HCT116 (cell line): ENCODE measurements around the gene SHISAL1. TPM values are rescaled to one million over a fixed set of nuclear protein-coding genes. Genes with fewer than 3 reads are reported as not detected.

Source experiments
- ATAC-seq: fragments of 200-7000 bp; cut with Tn5 transposase; 2 replicates; pipeline ENCODE4 v1.9.1; 2020; ENCODE audit warnings: mild to moderate bottlenecking, moderate library complexity
- BruUV-seq: library from RNA; stranded (reverse); fragments of 400-500 nt; replicated peaks from 2 replicates; lab custom pipeline; 2021; lab: Mats Ljungman, UMichigan
- CTCF ChIA-PET: fragments of 300-600 bp; sonication (Branson Sonifier 250); formaldehyde crosslinking; loops from one replicate; lab custom pipeline; 2021; ENCODE audit warnings: antibody characterized with exemption; lab: Charles Lee
- POLR2A ChIA-PET: fragments of 300-600, 350-600 bp; sonication (Branson Sonifier 250); formaldehyde crosslinking; loops from one replicate; lab custom pipeline; 2021; ENCODE audit warnings: antibody characterized with exemption; lab: Charles Lee
- RAD21 ChIA-PET, 2 experiments: fragments of 300-600 bp; sonication (Branson Sonifier 250); formaldehyde crosslinking; loops; one replicate each; lab custom pipeline; 2023; ENCODE audit warnings: low total read pairs in 2 of 2; ENCODE audit not compliant: uncharacterized antibody in 2 of 2, unreplicated experiment in 2 of 2, low non-redundant PET in 1 of 2; lab: Charles Lee
- DNase-seq: peaks from one replicate; pipeline ENCODE4 v3.0.0-alpha.2; 2010; ENCODE audit warnings: low read depth, low spot score
- H2AFZ ChIP-seq: fragments of 200-600 bp; shearing (Covaris generic), sonication (generic); 2 replicates; pipeline ENCODE4 v1.6.1; 2017; ENCODE audit warnings: low read depth, mixed run types, mixed read lengths, antibody characterized with exemption, low read length; ENCODE audit not compliant: poor library complexity, severe bottlenecking
- H3K27ac ChIP-seq: 2 replicates; pipeline ENCODE4 v1.5.1; 2012; ENCODE audit warnings: low read depth, low read length
- H3K27me3 ChIP-seq: fragments of 200-600 bp; sonication (generic); 2 replicates; pipeline ENCODE4 v1.6.1; 2016; ENCODE audit warnings: mixed run types, low read length, mixed read lengths; ENCODE audit not compliant: insufficient read depth
- H3K36me3 ChIP-seq, 2 experiments: fragments of 200-500 bp in 1 of 2; fragments of 200-600 bp in 1 of 2; sonication (Bioruptor generic) in 1 of 2; sonication (generic) in 1 of 2; 2 replicates each; pipeline versions ENCODE4 v1.5.1 to v1.6.1; 2014 to 2016; ENCODE audit warnings: low read length in 2 of 2, inconsistent platforms in 1 of 2, mixed read lengths in 1 of 2, mixed run types in 1 of 2; ENCODE audit not compliant: insufficient read depth in 2 of 2, control insufficient read depth in 1 of 2
- H3K4me1 ChIP-seq, 2 experiments: fragments of 200-600 bp in 1 of 2; sonication (generic) in 1 of 2; 2 replicates each; pipeline versions ENCODE4 v1.5.1 to v1.6.1; 2012 to 2017; ENCODE audit warnings: low read length in 2 of 2, inconsistent platforms in 1 of 2, mild to moderate bottlenecking in 1 of 2, mixed read lengths in 1 of 2, mixed run types in 1 of 2, moderate library complexity in 1 of 2; ENCODE audit not compliant: insufficient read depth in 2 of 2, control insufficient read depth in 1 of 2
- H3K4me2 ChIP-seq: fragments of 200-600 bp; sonication (generic); 2 replicates; pipeline ENCODE4 v1.6.1; 2017; ENCODE audit warnings: mixed run types, low read length, mixed read lengths
- H3K4me3 ChIP-seq, 2 experiments: fragments of 200-600 bp in 1 of 2; sonication (generic) in 1 of 2; replicated peaks in 1 of 2; 2 replicates each; pipeline ENCODE4 v1.5.1; 2011 to 2016; ENCODE audit warnings: low read length in 2 of 2, control low read depth in 1 of 2, low read depth in 1 of 2, mild to moderate bottlenecking in 1 of 2, mixed read lengths in 1 of 2, mixed run types in 1 of 2
- H3K79me2 ChIP-seq: fragments of 200-600 bp; sonication (generic); 2 replicates; pipeline ENCODE4 v1.6.1; 2017; ENCODE audit warnings: mild to moderate bottlenecking, mixed run types, low read length, moderate library complexity, mixed read lengths; ENCODE audit not compliant: insufficient read depth
- H3K9ac ChIP-seq: fragments of 200-600 bp; sonication (generic); 2 replicates; pipeline ENCODE4 v1.6.1; 2016; ENCODE audit warnings: low read length, mixed read lengths
- H3K9me2 ChIP-seq: fragments of 200-600 bp; sonication (generic), shearing (Covaris generic); 2 replicates; pipeline ENCODE4 v1.6.1; 2017; ENCODE audit warnings: mixed run types, mild to moderate bottlenecking, moderate library complexity; ENCODE audit not compliant: insufficient read depth
- H3K9me3 ChIP-seq, 2 experiments: fragments of 200-500 bp in 1 of 2; fragments of 200-600 bp in 1 of 2; sonication (Bioruptor generic) in 1 of 2; sonication (generic) in 1 of 2; 2 replicates each; pipeline ENCODE4 v1.6.1; 2014 to 2017; ENCODE audit warnings: low read length in 2 of 2, mixed read lengths in 2 of 2, inconsistent platforms in 1 of 2, low read depth in 1 of 2, mild to moderate bottlenecking in 1 of 2, mixed run types in 1 of 2, moderate library complexity in 1 of 2; ENCODE audit not compliant: control insufficient read depth in 1 of 2, insufficient read depth in 1 of 2
- H4K20me1 ChIP-seq: fragments of 200-600 bp; sonication (generic), shearing (Covaris generic); 2 replicates; pipeline ENCODE4 v1.6.1; 2017; ENCODE audit warnings: mixed run types, mild to moderate bottlenecking, moderate library complexity; ENCODE audit not compliant: insufficient read depth
- CBX3 ChIP-seq: IDR thresholded peaks from 2 replicates; pipeline ENCODE4 v1.6.1; 2012; ENCODE audit warnings: low read depth
- CEBPB ChIP-seq: IDR thresholded peaks from 2 replicates; pipeline ENCODE4 v1.6.1; 2012; ENCODE audit warnings: low read depth
- CTCF ChIP-seq, 3 experiments: fragments of 200-600 bp in 1 of 3; sonication (generic) in 1 of 3; IDR thresholded peaks in 2 of 3; conservative IDR thresholded peaks in 1 of 3; 2 replicates each; pipeline ENCODE4 v1.5.1; 2012 to 2017; ENCODE audit warnings: low read depth in 2 of 3, low read length in 2 of 3, antibody characterized with exemption in 1 of 3, borderline replicate concordance in 1 of 3, control low read depth in 1 of 3, mild to moderate bottlenecking in 1 of 3, mixed read lengths in 1 of 3, mixed run types in 1 of 3, moderate library complexity in 1 of 3; ENCODE audit not compliant: insufficient read depth in 1 of 3
- EGR1 ChIP-seq: IDR thresholded peaks from 2 replicates; pipeline ENCODE4 v1.6.1; 2012; ENCODE audit warnings: low read depth
- EZH2phosphoT487 ChIP-seq: fragments of 200-600 bp; IDR thresholded peaks from 2 replicates; pipeline ENCODE4 v1.6.1; 2018; ENCODE audit warnings: antibody characterized with exemption, borderline replicate concordance
- POLR2A ChIP-seq: IDR thresholded peaks from 2 replicates; pipeline ENCODE4 v1.7.0; 2011; ENCODE audit warnings: borderline replicate concordance; ENCODE audit not compliant: insufficient read depth, insufficient read length; ENCODE audit errors: extremely low read depth
- POLR2AphosphoS5 ChIP-seq: IDR thresholded peaks from 2 replicates; pipeline ENCODE4 v1.6.1; 2011; ENCODE audit warnings: mild to moderate bottlenecking, low read depth, low read length, moderate library complexity
- RAD21 ChIP-seq: IDR thresholded peaks from 2 replicates; pipeline ENCODE4 v1.6.1; 2012; ENCODE audit warnings: low read depth, mild to moderate bottlenecking
- REST ChIP-seq: IDR thresholded peaks from 2 replicates; pipeline ENCODE4 v1.6.1; 2012; ENCODE audit warnings: low read depth
- SIN3A ChIP-seq: IDR thresholded peaks from 2 replicates; pipeline ENCODE4 v1.6.1; 2012; ENCODE audit warnings: low read depth
- TCF7L2 ChIP-seq: IDR thresholded peaks from 2 replicates; pipeline ENCODE4 v1.7.0; 2011; ENCODE audit warnings: borderline replicate concordance, inconsistent platforms; ENCODE audit not compliant: insufficient read depth, insufficient read length; ENCODE audit errors: extremely low read depth
- YY1 ChIP-seq: IDR thresholded peaks from 2 replicates; pipeline ENCODE4 v1.6.1; 2011; ENCODE audit warnings: low read length, low read depth, moderate library complexity, mild to moderate bottlenecking; ENCODE audit not compliant: insufficient replicate concordance; ENCODE audit errors: extremely low read depth
- ZNF274 ChIP-seq: fragments of 200-500 bp; sonication (Bioruptor generic); IDR thresholded peaks from 2 replicates; pipeline ENCODE4 v1.6.1; 2014; ENCODE audit warnings: mild to moderate bottlenecking, low read depth, low read length, inconsistent platforms
- intact Hi-C: fragments of 100-400 bp; cut with micrococcal nuclease; formaldehyde crosslinking; loops from 2 replicates; pipeline ENCODE4 v1.10.0; 2022
- total RNA-seq: library from RNA; stranded (reverse); gene quantifications from one replicate; pipeline ENCODE4 v1.2.1, GENCODE V29; 2021; ENCODE audit not compliant: unreplicated experiment
- TF ChIP-seq, protein P1 (sequence below): IDR thresholded peaks from 2 replicates; pipeline ENCODE4 v1.6.1; 2012

The SHISAL1 gene
- total RNA-seq, 1 experiment from 2014 or later: not detected

GRCh38 chr22:44309647-44310046, 3.1 kb downstream of the SHISAL1 start (continued):
- TF ChIP-seq EZH2phosphoT487: no peak
- TF ChIP-seq SIN3A: no peak
- no peak for TF ChIP-seq POLR2AphosphoS5

DNA sequence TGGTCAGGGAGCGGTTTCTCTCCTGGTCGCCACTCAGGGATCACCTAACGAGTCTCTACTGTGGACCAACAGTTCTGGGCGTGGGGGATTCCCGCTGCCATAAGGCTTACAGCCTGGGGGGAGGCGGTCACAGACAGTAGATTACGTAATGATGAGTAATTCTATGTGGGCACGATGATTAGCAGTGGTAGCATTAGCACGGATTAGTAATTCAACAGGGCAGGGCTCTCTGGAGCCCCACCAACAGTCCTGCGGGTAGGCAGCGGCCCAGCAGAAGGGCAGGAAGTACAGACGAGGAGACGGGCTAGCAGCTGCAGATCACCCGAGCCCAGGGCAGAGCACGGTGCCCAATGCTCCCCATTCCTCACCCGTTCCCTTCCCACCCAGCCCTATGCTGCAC, 3.6 kb downstream of the SHISAL1 start:
- ChIA-PET POLR2A (no interaction called here), CTCF (no interaction called here), RAD21 (no interaction called here)
- no peaks in the 10 kb centered on the region for H3K9me3 ChIP-seq
- H3K27ac ChIP-seq: no peak overlapping the region
- no peaks in the 10 kb centered on the region for H3K27me3 ChIP-seq
- no peaks in the 10 kb centered on the region for H3K9me2 ChIP-seq
- H3K9ac ChIP-seq: no peak overlapping the region
- BruUV-seq: no TSS peak
- DNase-seq (peak; percentile 7), ATAC-seq (peak; percentile 56; the same call in 1 of the 2 replicates)
- H3K79me2 ChIP-seq: no peaks in the 10 kb centered on the region
- H2AFZ ChIP-seq: no peak overlapping the region
- 0 out of 2 replicates have a peak overlapping the region, but pooled peaks have one; percentile 12 for H3K4me2 ChIP-seq
- no peak for TF ChIP-seq YY1
- TF ChIP-seq, protein P1, sequence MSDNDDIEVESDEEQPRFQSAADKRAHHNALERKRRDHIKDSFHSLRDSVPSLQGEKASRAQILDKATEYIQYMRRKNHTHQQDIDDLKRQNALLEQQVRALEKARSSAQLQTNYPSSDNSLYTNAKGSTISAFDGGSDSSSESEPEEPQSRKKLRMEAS: no peak
- no peak for TF ChIP-seq RAD21
- TF ChIP-seq CEBPB: no peak
- no peak for TF ChIP-seq CTCF (IDR thresholded peaks at IDR 0.05 in 2 of 3, conservative IDR thresholded peaks at IDR 0.05 in 1 of 3; ENCODE audit: borderline replicate concordance in 1 of 3, insufficient read depth in 1 of 3, low read depth in 2 of 3, low read length in 2 of 3)
- no peak for TF ChIP-seq POLR2AphosphoS5
- TF ChIP-seq POLR2A: no peak
- no peak for TF ChIP-seq TCF7L2
- TF ChIP-seq ZNF274: no peak
- no peak for TF ChIP-seq EGR1
- no peak for TF ChIP-seq CBX3
- TF ChIP-seq REST: no peak
- H3K4me1 ChIP-seq: peaks cover 0 to 8% of the 10 kb centered on the region in 2 experiments; a peak in 2 of 4 replicates
- no peaks in the 10 kb centered on the region for H4K20me1 ChIP-seq
- intact Hi-C loops: no loop called here
- H3K36me3 ChIP-seq: no peaks in the 10 kb centered on the region
- no peak overlapping the region for H3K4me3 ChIP-seq
